Adrenal gland (tissue), 12 donors: ENCODE data around the gene OR7D4. TPM values are rescaled to one million over a fixed set of nuclear protein-coding genes. Genes with fewer than 3 reads are reported as not detected.

ENCODE experiments used
- DNase-seq, 7 donors: peaks; one replicate each; pipeline ENCODE4 v3.0.0-alpha.2; 2019 to 2020
- H3K27ac ChIP-seq, 5 donors: fragments of 200-600 bp; sonication (generic) in 4 of 5; 1 replicate in 3 of 5; 2 replicates in 2 of 5; pipeline versions ENCODE4 v1.5.1 to v1.8.0; 2016 to 2020; ENCODE audit warnings: mild to moderate bottlenecking in 1 of 5
- H3K27me3 ChIP-seq: fragments of 200-600 bp; 2 replicates; pipeline ENCODE4 v1.8.0; 2021
- H3K36me3 ChIP-seq, 2 donors: fragments of 200-600 bp; replicated peaks in 1 of 2; 1 replicate in 1 of 2; 2 replicates in 1 of 2; pipeline versions ENCODE4 v1.5.1 to v1.8.0; 2018 to 2022
- H3K4me1 ChIP-seq, 2 donors: fragments of 200-600 bp; replicated peaks in 1 of 2; 1 replicate in 1 of 2; 2 replicates in 1 of 2; pipeline versions ENCODE4 v1.5.1 to v1.8.0; 2018 to 2021
- H3K4me3 ChIP-seq, 4 donors: fragments of 200-600 bp; sonication (generic) in 3 of 4; one replicate each; pipeline ENCODE4 v1.5.1; 2016 to 2018
- H3K9me3 ChIP-seq, 3 donors: fragments of 200-600 bp; sonication (generic) in 1 of 3; replicated peaks in 1 of 3; 1 replicate in 2 of 3; 2 replicates in 1 of 3; pipeline versions ENCODE4 v1.5.1 to v1.8.0; 2016 to 2021
- POLR2A ChIP-seq, 2 donors: fragments of 450-650 bp; IDR thresholded peaks; one replicate each; pipeline ENCODE4 v1.6.1; 2017; ENCODE audit warnings: antibody characterized with exemption in 2 of 2, mild to moderate bottlenecking in 2 of 2, moderate library complexity in 1 of 2
- WGBS, 4 donors: extraction: QIAGEN DNeasy Blood & Tissue Kit in 2 of 4; methylation state at CpG; one replicate each; pipeline versions ENCODE4 v1.1.5 to v1.1.7; 2013 to 2017; 5-methylcytosine and 5-hydroxymethylcytosine counted together
- intact Hi-C, 2 donors: fragments of 100-400 bp; cut with DNase I; formaldehyde crosslinking; loops; one replicate each; pipeline versions ENCODE4 v1.14.1 to v1.15.0; 2022 to 2023
- polyA plus RNA-seq, 3 donors: library from polyadenylated mRNA; stranded (reverse); fragments of 200-250 nt in 2 of 3; fragments of 350-450 nt in 1 of 3; fragmentation: Illumina TruSeq in 1 of 3; extraction: RNeasy Lipid Tissue Mini Kit (QIAGEN cat#74804) in 1 of 3; gene quantifications; one replicate each; pipeline ENCODE4 v1.2.3, GENCODE V29; 2013 to 2014
- total RNA-seq, 9 donors: library from RNA; depleted of rRNA in 4 of 9; stranded (reverse); fragments of >200 nt in 4 of 9; fragments of 120-200 nt in 1 of 9; fragmentation: NEBNext Ultra II Directional in 1 of 9; extraction: Animal tissue kit (Norgen Biotek cat#: 25700) in 1 of 9; gene quantifications; one replicate each; pipeline versions ENCODE4 v1.1.0 to v1.2.4, GENCODE V29; 2013 to 2023
- TF ChIP-seq, protein P1 (sequence below), 6 experiments: fragments of 450-650 bp in 4 of 6; fragments of 200-600 bp in 2 of 6; sonication (generic) in 1 of 6; IDR thresholded peaks; 1 replicate in 5 of 6; 2 replicates in 1 of 6; pipeline versions ENCODE4 v1.5.1 to v1.8.0; 2016 to 2021; ENCODE audit warnings: antibody characterized with exemption in 6 of 6, mild to moderate bottlenecking in 2 of 6, moderate library complexity in 1 of 6
- donor health status: healthy with polysubstance abuse.
- donor health status: Bipolar disorder and iron deficiency.
- donor health status: DM: yes; HTN: yes; CAD: no.
- donor health status: DM: no; HTN: no; CAD: no.
- donor health status: DM: no; HTN: no; CAD: no.
- donor health status: DM: yes; HTN: yes; CAD: no.

The OR7D4 gene
- total and polyA plus RNA-seq, 12 donors: not detected

DNA sequence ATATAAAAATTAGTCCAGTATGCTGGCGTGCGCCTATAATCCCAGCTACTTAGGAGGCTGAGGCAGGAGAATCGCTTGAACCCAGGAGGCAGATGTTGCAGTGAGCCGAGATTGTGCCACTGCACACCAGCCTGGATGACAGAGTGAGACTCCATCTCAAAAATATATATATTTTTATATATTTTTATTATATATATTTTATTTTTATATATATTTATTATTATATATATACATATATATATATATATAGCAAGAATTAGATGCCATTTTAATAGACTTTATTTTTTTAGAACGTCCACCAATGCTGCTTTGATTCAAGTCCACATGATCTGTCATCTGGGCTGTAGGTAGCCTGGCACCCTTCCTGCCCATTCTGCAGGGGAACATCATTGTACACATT, 44.1 kb downstream of the OR7D4 start:
- TF ChIP-seq POLR2A (IDR thresholded peaks at IDR 0.05): no peak
- TF ChIP-seq, protein P1, sequence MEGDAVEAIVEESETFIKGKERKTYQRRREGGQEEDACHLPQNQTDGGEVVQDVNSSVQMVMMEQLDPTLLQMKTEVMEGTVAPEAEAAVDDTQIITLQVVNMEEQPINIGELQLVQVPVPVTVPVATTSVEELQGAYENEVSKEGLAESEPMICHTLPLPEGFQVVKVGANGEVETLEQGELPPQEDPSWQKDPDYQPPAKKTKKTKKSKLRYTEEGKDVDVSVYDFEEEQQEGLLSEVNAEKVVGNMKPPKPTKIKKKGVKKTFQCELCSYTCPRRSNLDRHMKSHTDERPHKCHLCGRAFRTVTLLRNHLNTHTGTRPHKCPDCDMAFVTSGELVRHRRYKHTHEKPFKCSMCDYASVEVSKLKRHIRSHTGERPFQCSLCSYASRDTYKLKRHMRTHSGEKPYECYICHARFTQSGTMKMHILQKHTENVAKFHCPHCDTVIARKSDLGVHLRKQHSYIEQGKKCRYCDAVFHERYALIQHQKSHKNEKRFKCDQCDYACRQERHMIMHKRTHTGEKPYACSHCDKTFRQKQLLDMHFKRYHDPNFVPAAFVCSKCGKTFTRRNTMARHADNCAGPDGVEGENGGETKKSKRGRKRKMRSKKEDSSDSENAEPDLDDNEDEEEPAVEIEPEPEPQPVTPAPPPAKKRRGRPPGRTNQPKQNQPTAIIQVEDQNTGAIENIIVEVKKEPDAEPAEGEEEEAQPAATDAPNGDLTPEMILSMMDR (IDR thresholded peaks at IDR 0.05): no peak
- intact Hi-C loops: no loop called here
- Histone ChIP-seq H3K36me3 (no peaks in the 10 kb centered on the region), H3K27me3 (no peaks in the 10 kb centered on the region), H3K27ac (no peak overlapping the region), H3K4me3 (no peak overlapping the region), H3K4me1 (no peaks in the 10 kb centered on the region), H3K9me3 (no peaks in the 10 kb centered on the region)
- no peak for DNase-seq
- 85 to 91% (median 89%) methylated on average over 5 of the region's 5 CpGs for WGBS, 4 donors

DNA sequence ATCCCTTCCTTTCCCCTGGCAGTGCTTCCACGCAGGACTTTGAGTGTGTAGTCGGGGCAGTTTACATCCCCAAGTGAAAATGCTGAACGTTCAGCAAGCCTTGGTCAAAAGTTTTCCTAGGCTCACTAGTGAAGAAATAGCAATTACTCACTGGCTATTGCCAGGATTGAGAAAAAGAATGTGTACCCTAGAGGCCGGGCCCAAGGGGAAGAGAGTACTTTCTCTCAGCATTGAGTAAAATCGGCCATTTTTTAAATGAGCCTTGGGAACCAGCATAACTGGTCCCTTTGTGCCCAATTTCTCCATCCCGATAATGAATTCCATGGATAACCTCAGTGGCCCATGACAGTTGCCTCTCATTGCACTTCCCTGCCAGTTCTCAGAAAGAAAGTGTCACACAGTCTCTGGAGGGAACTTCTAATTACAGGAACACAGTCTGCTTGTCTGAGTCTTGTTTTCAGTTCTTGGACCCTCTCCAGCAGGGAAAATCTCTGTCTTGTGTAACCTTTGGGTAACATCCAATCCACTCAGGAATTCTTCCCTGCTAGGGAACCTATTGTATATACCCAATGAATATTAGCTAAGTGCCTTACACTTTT, 47.9 kb downstream of the OR7D4 start:
- Histone ChIP-seq H3K27ac (peak overlapping the region in 2 of 5 donors; percentile 8 to 47), H3K27me3 (no peaks in the 10 kb centered on the region), H3K9me3 (no peaks in the 10 kb centered on the region), H3K4me1 (no peaks in the 10 kb centered on the region), H3K4me3 (no peak overlapping the region), H3K36me3 (no peaks in the 10 kb centered on the region)
- no peak for TF ChIP-seq POLR2A (IDR thresholded peaks at IDR 0.05)
- TF ChIP-seq, protein P1 (IDR thresholded peaks at IDR 0.05): no peak
- intact Hi-C loops: no loop called here
- 77 to 83% (median 81%) methylated on average over 6 of the region's 6 CpGs for WGBS, 4 donors
- peak in 1 of 7 donors; percentile 11 for DNase-seq

DNA sequence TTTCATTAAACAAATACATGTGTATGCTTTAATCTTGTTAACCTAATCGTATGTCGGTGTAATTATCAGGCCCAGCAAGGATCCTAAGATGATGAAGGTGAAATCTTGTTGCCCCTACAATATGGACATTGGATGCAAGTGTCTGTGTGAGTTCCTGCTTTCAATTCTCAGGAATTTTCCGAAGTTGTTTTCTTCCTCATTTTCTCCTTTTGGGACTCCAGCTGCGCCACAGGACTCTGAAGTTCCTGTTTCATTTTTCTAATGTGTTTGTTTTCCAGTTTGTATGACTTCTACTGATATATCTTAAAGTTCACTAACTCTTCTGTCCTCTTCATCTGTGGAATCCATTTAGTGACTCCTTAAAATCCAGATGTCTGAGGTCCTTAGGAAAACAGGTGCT, 52.5 kb downstream of the OR7D4 start:
- H3K36me3 ChIP-seq: peaks cover 0 to 17% of the 10 kb centered on the region in 2 donors
- H3K27ac ChIP-seq: no peak overlapping the region
- no peak for TF ChIP-seq POLR2A (IDR thresholded peaks at IDR 0.05)
- TF ChIP-seq, protein P1 (IDR thresholded peaks at IDR 0.05): no peak
- H3K4me1 ChIP-seq: no peaks in the 10 kb centered on the region
- intact Hi-C loops: no loop called here
- WGBS, 4 donors: 88 to 97% (median 94%) methylated on average over 4 of the region's 4 CpGs
- H3K27me3 ChIP-seq: no peaks in the 10 kb centered on the region
- DNase-seq: no peak
- H3K4me3 ChIP-seq: no peak overlapping the region
- no peaks in the 10 kb centered on the region for H3K9me3 ChIP-seq

DNA sequence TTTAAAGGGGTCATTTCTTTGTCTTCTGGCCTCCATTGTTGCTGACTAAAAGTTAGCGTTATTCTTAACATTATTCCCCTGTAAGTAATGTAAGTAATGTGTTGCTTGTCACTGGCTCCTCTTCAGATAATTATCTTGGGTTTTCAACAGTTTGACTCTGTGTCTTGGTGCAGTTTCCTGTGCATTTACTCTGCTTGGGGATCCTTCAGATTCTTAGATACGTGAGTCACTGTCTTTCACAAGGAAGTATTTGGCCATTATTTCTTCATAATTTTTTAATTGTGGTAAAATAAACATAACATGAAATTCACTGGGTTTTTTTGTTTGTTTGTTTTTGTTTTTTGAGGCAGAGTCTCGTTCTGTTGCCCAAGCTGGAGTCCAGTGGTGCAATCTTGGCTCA, 54.1 kb downstream of the OR7D4 start:
- intact Hi-C loops: no loop called here
- no peak overlapping the region for H3K27ac ChIP-seq
- H3K36me3 ChIP-seq: peaks cover 4 to 33% of the 10 kb centered on the region in 2 donors
- no peaks in the 10 kb centered on the region for H3K27me3 ChIP-seq
- H3K4me3 ChIP-seq: no peak overlapping the region
- no peak for DNase-seq
- WGBS, 4 donors: 93 to 99% (median 96%) methylated on average over 3 of the region's 3 CpGs
- H3K9me3 ChIP-seq: no peaks in the 10 kb centered on the region
- H3K4me1 ChIP-seq: no peaks in the 10 kb centered on the region
- TF ChIP-seq POLR2A (IDR thresholded peaks at IDR 0.05): no peak
- TF ChIP-seq, protein P1 (IDR thresholded peaks at IDR 0.05): no peak
